H1 (cell line): ENCODE data around the gene PCCA. TPM values are rescaled to one million over a fixed set of nuclear protein-coding genes. Genes with fewer than 3 reads are reported as not detected.

Experiments used
- BACH1 ChIP-seq: IDR thresholded peaks from 2 replicates; pipeline ENCODE4 v1.6.1; 2012; ENCODE audit warnings: low read length, improper control_type of control experiment
- EP300 ChIP-seq, 2 experiments: IDR thresholded peaks; 1 replicate in 1 of 2; 2 replicates in 1 of 2; pipeline ENCODE4 v1.6.1; 2011 to 2012; ENCODE audit warnings: low read depth in 2 of 2, low read length in 2 of 2, mild to moderate bottlenecking in 2 of 2, borderline replicate concordance in 1 of 2, inconsistent platforms in 1 of 2, moderate library complexity in 1 of 2
- GABPA ChIP-seq: IDR thresholded peaks from 2 replicates; pipeline ENCODE4 v1.6.1; 2011; ENCODE audit warnings: mild to moderate bottlenecking, low read length, moderate library complexity, borderline replicate concordance; ENCODE audit not compliant: insufficient read depth
- TCF12 ChIP-seq: IDR thresholded peaks from 2 replicates; pipeline ENCODE4 v1.6.1; 2011; ENCODE audit warnings: low read depth, mild to moderate bottlenecking, low read length
- polyA plus RNA-seq, 7 experiments: library from polyadenylated mRNA; depleted of rRNA in 3 of 7; stranded (reverse) in 5 of 7; unstranded in 2 of 7; fragments of >200 nt in 5 of 7; fragments of 200-250 nt in 2 of 7; gene quantifications; 1 replicate in 5 of 7; 2 replicates in 1 of 7; 4 replicates in 1 of 7; pipeline versions ENCODE4 v1.2.1 to v1.2.3, GENCODE V29; 2011 to 2013; ENCODE audit warnings: missing spikeins in 2 of 7, mixed read lengths in 2 of 7
- total RNA-seq: library from RNA; stranded (reverse); fragmentation: NEBNext Ultra II Directional; extraction: Animal tissue kit (Norgen Biotek cat#: 25700); gene quantifications from 2 replicates; pipeline ENCODE4 v1.2.1, GENCODE V29; 2021

PCCA gene
- total and polyA plus RNA-seq, 2 of the 8 experiments (the other 6 are each of a cell fraction or from before 2014, with no cell fraction given), result 18.4 to 49.8 TPM

- TF ChIP-seq EP300 (IDR thresholded peaks at IDR 0.05; ENCODE audit: borderline replicate concordance in 1 of 2, low read depth in 2 of 2, low read length in 2 of 2) (no peak), BACH1 (no peak), GABPA (no peak), TCF12 (no peak)
- TF ChIP-seq, all 59 proteins: peak for 0
Measured at GRCh38 chr13:100363285-100363711, 274.4 kb downstream of the PCCA start (continued).
